Measurements from ENCODE around the gene BAHCC1.

Gene BAHCC1

GRCh38 chr17:81464586-81464985 lies 69.3 kb downstream of the BAHCC1 start:
- Histone ChIP-seq H3K27me3 (ENCODE audit: control insufficient read depth, low read length) (no peaks in the 10 kb centered on the region), H3K4me2 (ENCODE audit: low read length) (no peak overlapping the region), H3K4me3 (ENCODE audit: low read length) (no peak overlapping the region), H3K9me2 (replicated peaks; ENCODE audit: control insufficient read depth, low read length) (no peaks in the 10 kb centered on the region), H3K4me1 (ENCODE audit: control insufficient read depth, low read length) (no peaks in the 10 kb centered on the region), H3K36me3 (ENCODE audit: control insufficient read depth, low read length) (no peaks in the 10 kb centered on the region), H3K79me2 (ENCODE audit: control insufficient read depth, low read length) (no peaks in the 10 kb centered on the region), H3K9me3 (ENCODE audit: control insufficient read depth, insufficient read depth, low read length) (no peaks in the 10 kb centered on the region), H3F3A (ENCODE audit: control insufficient read depth, insufficient read depth) (no peaks in the 10 kb centered on the region), H4K20me1 (ENCODE audit: control insufficient read depth, insufficient read depth, low read depth, low read length) (no peaks in the 10 kb centered on the region), H3K27ac (ENCODE audit: low read depth, low read length) (no peak overlapping the region)
- no peak for TF ChIP-seq CTCF (IDR thresholded peaks at IDR 0.05; ENCODE audit: low read depth, low read length, poor library complexity, severe bottlenecking)
- no peak for TF ChIP-seq EZH2phosphoT487 (IDR thresholded peaks at IDR 0.05; ENCODE audit: borderline replicate concordance, low read length)

GRCh38 chr17:81465910-81466309 lies 70.7 kb downstream of the BAHCC1 start:
- H4K20me1 ChIP-seq (ENCODE audit: control insufficient read depth, insufficient read depth, low read depth, low read length): no peaks in the 10 kb centered on the region
- no peaks in the 10 kb centered on the region for H3K4me1 ChIP-seq (ENCODE audit: control insufficient read depth, low read length)
- H3K4me3 ChIP-seq (ENCODE audit: low read length): no peak overlapping the region
- no peak for TF ChIP-seq EZH2phosphoT487 (IDR thresholded peaks at IDR 0.05; ENCODE audit: borderline replicate concordance, low read length)
- TF ChIP-seq CTCF (IDR thresholded peaks at IDR 0.05; ENCODE audit: low read depth, low read length, poor library complexity, severe bottlenecking): no peak
- H3K36me3 ChIP-seq (ENCODE audit: control insufficient read depth, low read length): no peaks in the 10 kb centered on the region
- no peaks in the 10 kb centered on the region for H3K9me3 ChIP-seq (ENCODE audit: control insufficient read depth, insufficient read depth, low read length)
- no peaks in the 10 kb centered on the region for H3K9me2 ChIP-seq (replicated peaks; ENCODE audit: control insufficient read depth, low read length)
- no peak overlapping the region for H3K27ac ChIP-seq (ENCODE audit: low read depth, low read length)
- no peaks in the 10 kb centered on the region for H3K79me2 ChIP-seq (ENCODE audit: control insufficient read depth, low read length)
- H3K27me3 ChIP-seq (ENCODE audit: control insufficient read depth, low read length): no peaks in the 10 kb centered on the region
- no peaks in the 10 kb centered on the region for H3F3A ChIP-seq (ENCODE audit: control insufficient read depth, insufficient read depth)
- no peak overlapping the region for H3K4me2 ChIP-seq (ENCODE audit: low read length)

GRCh38 chr17:81466564-81467472 lies 71.6 kb downstream of the BAHCC1 start:
- Histone ChIP-seq H3K4me2 (ENCODE audit: low read length) (no peak overlapping the region), H3K36me3 (ENCODE audit: control insufficient read depth, low read length) (no peaks in the 10 kb centered on the region), H3K9me2 (replicated peaks; ENCODE audit: control insufficient read depth, low read length) (no peaks in the 10 kb centered on the region), H3K9me3 (ENCODE audit: control insufficient read depth, insufficient read depth, low read length) (no peaks in the 10 kb centered on the region), H4K20me1 (ENCODE audit: control insufficient read depth, insufficient read depth, low read depth, low read length) (no peaks in the 10 kb centered on the region), H3K4me3 (ENCODE audit: low read length) (no peak overlapping the region), H3K79me2 (ENCODE audit: control insufficient read depth, low read length) (no peaks in the 10 kb centered on the region), H3K27me3 (ENCODE audit: control insufficient read depth, low read length) (no peaks in the 10 kb centered on the region), H3K27ac (ENCODE audit: low read depth, low read length) (no peak overlapping the region), H3K4me1 (ENCODE audit: control insufficient read depth, low read length) (no peaks in the 10 kb centered on the region), H3F3A (ENCODE audit: control insufficient read depth, insufficient read depth) (no peaks in the 10 kb centered on the region)
- no peak for TF ChIP-seq EZH2phosphoT487 (IDR thresholded peaks at IDR 0.05; ENCODE audit: borderline replicate concordance, low read length)
- TF ChIP-seq CTCF (IDR thresholded peaks at IDR 0.05; ENCODE audit: low read depth, low read length, poor library complexity, severe bottlenecking): no peak
